ENCODE data around the gene FAM118A.
A peak's percentile ranks its signal among the peaks of the same experiment; 100 is the strongest.

DNA sequence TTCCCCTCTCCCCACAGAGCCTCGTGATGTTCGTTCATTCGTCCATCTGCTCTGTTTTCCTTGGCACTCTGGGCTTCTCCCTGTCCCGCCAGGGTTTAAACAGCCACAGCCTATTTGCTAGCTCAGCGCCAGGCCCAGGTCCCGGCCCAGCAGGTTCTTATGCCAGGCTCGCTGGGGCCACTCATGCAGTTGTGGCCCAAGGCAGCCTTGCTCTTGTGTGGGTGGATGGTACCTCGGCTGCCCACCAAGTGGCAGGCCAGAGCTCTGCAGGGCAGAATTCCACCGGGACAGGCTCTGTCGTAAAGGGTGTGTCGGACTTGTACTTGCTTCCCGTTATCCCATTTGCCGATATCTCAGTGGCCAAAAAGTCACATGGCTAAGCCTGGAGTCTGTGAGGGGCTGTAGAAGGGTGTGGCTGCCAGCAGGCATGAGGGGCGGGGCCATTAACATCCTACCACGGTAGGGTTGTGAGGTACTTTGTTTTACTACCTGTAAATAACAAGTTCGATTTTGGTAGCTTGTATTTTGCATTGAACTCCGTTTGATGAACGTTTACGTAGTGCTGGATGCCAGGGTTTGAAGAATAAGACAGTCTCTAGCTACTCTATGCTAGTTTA is 7.9 kb downstream of the FAM118A start:
- TF ChIP-seq BACH1 (IDR thresholded peaks at IDR 0.05; ENCODE audit: low read length): no peak
- no peak for TF ChIP-seq EZH2 (IDR thresholded peaks at IDR 0.05; ENCODE audit: low read depth, low read length, severe bottlenecking)
- TF ChIP-seq JUND (IDR thresholded peaks at IDR 0.05; ENCODE audit: low read length): no peak
- TF ChIP-seq EP300 (IDR thresholded peaks at IDR 0.05; ENCODE audit: borderline replicate concordance in 1 of 2, low read depth in 2 of 2, low read length in 2 of 2): no peak
- TF ChIP-seq, protein P1, sequence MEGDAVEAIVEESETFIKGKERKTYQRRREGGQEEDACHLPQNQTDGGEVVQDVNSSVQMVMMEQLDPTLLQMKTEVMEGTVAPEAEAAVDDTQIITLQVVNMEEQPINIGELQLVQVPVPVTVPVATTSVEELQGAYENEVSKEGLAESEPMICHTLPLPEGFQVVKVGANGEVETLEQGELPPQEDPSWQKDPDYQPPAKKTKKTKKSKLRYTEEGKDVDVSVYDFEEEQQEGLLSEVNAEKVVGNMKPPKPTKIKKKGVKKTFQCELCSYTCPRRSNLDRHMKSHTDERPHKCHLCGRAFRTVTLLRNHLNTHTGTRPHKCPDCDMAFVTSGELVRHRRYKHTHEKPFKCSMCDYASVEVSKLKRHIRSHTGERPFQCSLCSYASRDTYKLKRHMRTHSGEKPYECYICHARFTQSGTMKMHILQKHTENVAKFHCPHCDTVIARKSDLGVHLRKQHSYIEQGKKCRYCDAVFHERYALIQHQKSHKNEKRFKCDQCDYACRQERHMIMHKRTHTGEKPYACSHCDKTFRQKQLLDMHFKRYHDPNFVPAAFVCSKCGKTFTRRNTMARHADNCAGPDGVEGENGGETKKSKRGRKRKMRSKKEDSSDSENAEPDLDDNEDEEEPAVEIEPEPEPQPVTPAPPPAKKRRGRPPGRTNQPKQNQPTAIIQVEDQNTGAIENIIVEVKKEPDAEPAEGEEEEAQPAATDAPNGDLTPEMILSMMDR (IDR thresholded peaks at IDR 0.05; ENCODE audit: control extremely low read depth in 1 of 3, insufficient read depth in 1 of 3, low read depth in 1 of 3, low read length in 3 of 3): peak; percentile 52 to 62 (median 61)
- no peak for TF ChIP-seq NRF1 (IDR thresholded peaks at IDR 0.05; ENCODE audit: low read depth, low read length)
